NCI-H748 (cell line): ENCODE measurements around the gene KCNH6.
A peak's percentile ranks its signal among the peaks of the same experiment; 100 is the strongest.

Experiments used
- DNase-seq: peaks from one replicate; lab custom pipeline; 2025; ENCODE audit not compliant: unreplicated experiment; lab: John Stamatoyannopoulos, UW

Gene KCNH6

DNA sequence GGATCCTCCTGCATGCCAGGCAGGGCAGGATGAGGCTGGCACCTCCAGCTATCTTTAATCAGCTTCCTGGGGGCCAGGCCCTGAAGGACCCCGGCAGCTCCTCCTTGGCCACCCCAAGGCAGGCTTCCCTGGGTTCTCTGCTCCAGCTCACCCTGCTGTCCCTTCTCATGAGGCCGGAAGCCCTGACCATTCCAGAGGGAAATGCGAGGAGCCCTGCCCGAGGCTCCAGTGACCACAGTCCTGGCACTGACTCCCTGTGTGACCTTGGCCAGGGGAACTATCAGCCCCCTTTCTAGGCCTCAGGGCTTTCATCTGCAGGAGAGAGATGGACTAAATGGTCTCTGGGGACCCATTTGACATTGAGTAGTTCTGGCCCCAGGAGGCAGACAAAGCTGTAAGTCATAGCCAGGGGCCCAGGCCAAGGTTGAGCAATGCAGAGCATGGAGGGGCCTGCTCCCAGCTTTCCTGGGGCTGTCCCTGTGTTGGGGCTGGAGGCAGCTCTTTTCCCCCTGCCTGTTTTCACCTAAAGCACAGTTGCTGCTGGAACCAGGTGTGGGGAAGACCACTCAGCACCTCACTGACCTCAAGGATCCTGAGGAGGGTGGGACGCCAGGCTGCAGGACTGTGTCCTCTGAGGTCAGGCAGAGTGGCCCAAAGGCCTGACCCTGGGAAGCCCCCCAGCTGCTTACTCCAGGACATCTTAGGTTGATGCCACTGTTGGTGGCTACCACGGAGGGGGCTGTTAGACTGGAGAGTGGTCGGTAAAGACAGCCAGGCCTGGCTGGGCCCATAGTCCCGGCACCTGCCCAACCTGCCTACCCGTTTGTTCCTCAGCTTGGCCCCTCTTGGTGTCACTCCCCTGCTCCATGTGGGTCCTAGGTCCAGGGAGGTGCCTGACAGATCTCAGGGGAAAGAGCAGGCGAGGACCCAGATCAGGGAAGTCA is 8.1 kb downstream of the KCNH6 start:
- no peak for DNase-seq

DNA sequence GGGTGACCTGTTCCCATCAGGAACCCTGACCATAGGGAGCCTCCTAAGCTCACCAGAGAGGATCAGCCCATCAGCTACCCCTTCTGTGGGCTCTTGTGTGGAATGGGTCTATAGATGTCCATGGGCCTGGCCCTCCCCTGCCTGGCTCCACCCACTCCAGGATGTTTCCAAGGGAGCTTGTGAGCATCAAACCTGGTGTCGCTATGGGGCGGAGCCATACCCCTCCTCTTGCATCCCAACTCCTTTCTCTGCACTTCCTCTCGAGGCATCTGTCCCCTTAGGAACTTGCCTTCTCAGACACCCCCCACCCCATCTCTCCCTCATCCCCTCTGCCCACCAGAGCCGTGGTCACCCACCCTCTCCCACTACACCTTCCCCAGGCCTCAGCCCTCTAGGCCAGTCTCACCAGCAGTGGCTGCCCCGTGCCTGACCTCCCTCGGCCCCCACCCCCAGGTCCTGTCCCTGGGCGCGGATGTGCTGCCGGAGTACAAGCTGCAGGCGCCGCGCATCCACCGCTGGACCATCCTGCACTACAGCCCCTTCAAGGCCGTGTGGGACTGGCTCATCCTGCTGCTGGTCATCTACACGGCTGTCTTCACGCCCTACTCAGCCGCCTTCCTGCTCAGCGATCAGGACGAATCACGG is 10.4 kb downstream of the KCNH6 start:
- DNase-seq: peak; percentile 25

DNA sequence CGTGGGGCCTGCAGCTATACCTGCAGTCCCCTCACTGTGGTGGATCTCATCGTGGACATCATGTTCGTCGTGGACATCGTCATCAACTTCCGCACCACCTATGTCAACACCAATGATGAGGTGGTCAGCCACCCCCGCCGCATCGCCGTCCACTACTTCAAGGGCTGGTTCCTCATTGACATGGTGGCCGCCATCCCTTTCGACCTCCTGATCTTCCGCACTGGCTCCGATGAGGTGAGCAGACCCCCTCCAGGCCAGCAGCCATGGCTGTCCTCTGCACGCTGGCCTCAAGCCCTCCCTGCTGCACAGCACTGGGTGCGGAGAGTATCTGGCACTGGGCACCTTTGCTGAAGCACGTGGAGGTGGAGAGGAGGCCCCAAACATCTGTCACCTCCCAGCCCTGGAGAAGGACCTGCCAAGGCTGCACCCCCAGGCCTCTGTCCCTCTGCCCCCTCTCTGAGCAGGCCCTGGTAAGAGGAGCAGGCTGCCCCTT is 11.0 kb downstream of the KCNH6 start:
- no peak for DNase-seq

- DNase-seq: no peak
Observed at GRCh38 chr17:63534816-63535455, 11.8 kb downstream of the KCNH6 start.

GRCh38 chr17:63535640-63536039 is 12.5 kb downstream of the KCNH6 start:
- no peak for DNase-seq

- no peak for DNase-seq
Observed at GRCh38 chr17:63537001-63537400, 13.8 kb downstream of the KCNH6 start.

- no peak for DNase-seq
Observed at GRCh38 chr17:63537991-63538692, 15.0 kb downstream of the KCNH6 start.

DNA sequence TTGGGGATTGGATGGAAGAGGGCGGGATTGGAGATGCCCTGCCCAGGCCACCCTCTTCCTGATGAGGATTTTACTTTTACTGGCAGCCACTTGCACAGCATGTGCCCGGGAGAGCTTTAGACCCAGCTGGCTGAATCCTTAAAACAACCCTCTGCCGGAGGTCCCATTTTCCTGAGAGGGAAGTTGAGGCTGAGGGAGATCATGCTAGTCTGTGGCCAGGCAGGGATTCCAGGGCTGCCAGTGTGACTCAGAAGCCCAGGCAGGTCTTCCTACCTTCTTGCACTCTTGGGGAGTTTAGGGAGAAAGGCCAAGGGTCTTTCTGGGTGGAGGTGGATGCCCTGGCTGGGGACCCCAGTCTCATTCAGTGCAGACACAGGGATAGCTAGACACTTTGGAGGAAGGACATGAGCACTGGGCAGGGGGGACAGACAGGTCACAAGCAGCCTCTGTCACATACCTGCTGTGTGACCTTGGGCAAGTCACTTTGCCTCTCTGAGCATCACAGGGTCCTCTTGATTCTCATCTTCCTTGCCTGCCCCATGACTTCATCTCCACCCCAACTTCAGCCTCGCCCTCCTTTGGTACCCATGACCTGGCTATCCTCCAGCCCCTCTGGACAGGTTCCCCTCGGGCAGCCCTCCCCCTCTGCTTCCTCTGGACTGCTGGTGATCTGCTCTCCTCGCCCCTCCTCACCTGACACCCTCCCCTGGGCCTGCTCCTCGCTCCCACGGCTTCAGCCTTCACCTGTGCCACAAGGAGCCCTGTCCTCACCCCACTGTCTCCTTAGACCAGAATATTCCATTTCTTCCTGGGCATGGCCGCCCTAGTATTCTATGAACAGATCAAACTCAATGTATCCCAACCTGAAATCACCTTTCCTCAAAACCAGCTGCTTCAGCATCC is 15.8 kb downstream of the KCNH6 start:
- DNase-seq: no peak

- no peak for DNase-seq
Observed at GRCh38 chr17:63540590-63540989, 17.4 kb downstream of the KCNH6 start.

DNA sequence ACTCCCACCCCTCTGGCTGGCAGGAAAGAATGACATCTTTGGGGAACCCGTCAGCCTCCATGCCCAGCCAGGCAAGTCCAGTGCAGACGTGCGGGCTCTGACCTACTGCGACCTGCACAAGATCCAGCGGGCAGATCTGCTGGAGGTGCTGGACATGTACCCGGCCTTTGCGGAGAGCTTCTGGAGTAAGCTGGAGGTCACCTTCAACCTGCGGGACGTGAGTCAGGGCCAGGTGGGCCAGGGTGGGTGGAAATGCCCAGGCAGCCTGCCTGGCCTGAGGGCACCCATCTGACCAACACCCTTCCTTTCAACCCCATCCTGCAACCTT is 19.0 kb downstream of the KCNH6 start:
- no peak for DNase-seq

GRCh38 chr17:63542942-63543821 is 20.0 kb downstream of the KCNH6 start:
- peak; percentile 49 for DNase-seq

GRCh38 chr17:63543822-63544420 is 20.8 kb downstream of the KCNH6 start:
- no peak for DNase-seq

DNA sequence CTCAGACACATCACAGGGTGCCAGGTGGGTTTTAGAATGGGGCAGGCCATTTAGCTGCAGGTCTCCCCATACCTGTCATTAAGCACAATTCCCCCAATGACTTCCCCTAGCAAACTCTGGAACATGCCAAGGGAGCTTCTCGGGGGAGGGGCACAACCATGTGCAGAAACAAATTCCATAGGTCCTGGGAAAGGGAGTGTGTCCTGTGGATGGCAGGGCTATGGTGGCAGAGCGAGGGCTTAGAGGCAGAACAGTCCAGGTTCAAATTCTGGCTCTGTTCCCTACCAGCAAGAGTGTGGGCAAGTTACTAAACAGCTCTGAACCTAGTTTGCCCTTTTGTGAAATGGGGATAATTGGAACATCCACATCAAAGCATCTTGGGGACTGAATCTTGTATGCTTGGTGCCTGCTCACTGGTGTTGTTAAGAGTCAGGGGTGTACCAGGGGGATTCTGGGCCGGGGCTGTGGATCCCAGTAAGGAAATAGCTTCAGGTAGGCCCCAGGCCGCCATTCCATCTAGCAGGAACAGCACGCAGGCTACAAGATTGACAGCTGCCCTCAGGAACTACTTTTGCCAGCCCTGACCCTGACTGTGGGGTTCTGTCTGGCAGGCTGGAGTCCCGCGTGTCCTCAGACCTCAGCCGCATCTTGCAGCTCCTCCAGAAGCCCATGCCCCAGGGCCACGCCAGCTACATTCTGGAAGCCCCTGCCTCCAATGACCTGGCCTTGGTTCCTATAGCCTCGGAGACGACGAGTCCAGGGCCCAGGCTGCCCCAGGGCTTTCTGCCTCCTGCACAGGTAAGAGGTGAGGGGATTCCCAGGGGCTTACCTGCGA is 21.5 kb downstream of the KCNH6 start:
- DNase-seq: no peak

DNA sequence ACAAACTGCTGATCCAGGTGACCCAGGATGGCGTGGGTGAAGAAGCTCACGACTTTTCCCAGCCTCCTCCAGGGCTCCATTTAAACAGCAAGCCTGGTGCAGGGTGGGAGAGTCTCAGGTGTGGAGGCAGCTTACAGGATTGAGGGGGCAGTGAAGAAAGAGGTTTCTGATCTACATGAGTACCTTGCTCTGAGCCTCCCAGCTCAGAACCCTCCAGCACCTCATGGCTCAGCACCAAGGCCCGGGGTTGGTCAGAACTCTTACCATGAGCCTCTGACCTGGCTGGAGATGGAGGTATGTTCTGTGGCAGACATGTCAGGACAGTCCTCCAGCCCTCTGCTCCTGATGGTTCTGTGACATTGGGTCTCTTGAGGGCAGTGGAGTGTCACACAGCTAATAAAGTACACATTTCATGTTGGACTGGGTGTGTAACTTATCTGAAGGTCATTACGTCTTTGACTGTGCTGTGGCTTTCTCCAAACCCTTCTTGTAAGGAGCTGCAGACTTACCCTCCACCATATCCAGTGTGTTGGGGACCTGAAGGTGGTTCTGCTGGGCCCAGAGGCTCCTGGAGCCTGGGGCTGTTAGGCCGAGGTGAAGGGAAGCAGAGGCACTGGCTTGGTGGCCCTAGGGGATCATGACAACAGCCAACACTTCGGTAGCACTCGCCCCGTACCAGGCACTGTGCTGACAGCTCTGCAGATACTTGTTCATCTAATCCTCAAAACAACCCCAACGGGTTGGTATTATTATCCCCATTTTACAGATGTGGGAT is 23.3 kb downstream of the KCNH6 start:
- DNase-seq: no peak

DNA sequence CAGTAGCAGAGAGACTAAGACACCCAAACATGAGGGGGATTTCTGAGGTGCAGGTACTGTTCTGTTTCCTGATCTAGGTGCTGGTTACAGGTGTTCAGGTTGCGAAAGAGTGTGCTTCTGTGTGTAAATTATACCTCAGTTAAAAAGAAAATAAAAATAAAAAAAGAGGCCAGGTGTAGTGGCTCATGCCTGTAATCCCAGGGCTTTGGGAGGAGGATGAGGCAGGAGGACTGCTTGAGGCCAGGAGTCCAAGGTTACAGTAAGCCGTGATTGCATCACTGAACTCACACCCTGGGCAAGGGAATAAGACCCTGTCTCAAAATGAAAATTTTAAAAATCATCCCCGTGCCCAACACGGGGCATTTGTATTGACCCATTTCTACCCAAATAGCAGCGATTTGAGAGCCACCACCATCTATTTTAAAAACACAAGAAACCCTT is 23.9 kb downstream of the KCNH6 start:
- no peak for DNase-seq

GRCh38 chr17:63549289-63549945 is 26.3 kb downstream of the KCNH6 start:
- no peak for DNase-seq
